PC-3 (cell line): ENCODE results near the gene BCL2L11. TPM values are rescaled to one million over a fixed set of nuclear protein-coding genes. Genes with fewer than 3 reads are reported as not detected.

Experiments
- ATAC-seq: fragments of 200-7000 bp; cut with Tn5 transposase; 2 replicates; pipeline ENCODE4 v1.9.1; 2020; ENCODE audit warnings: mild to moderate bottlenecking, moderate library complexity
- BruUV-seq: library from RNA; stranded (reverse); fragments of 400-500 nt; replicated peaks from 2 replicates; lab custom pipeline; 2021; lab: Mats Ljungman, UMichigan
- CTCF ChIA-PET: fragments of 300-600 bp; sonication (Branson Sonifier 250); formaldehyde crosslinking; loops from one replicate; lab custom pipeline; 2022; ENCODE audit warnings: antibody characterized with exemption; lab: Charles Lee
- POLR2A ChIA-PET: fragments of 300-600 bp; sonication (Branson Sonifier 250); formaldehyde crosslinking; loops from one replicate; lab custom pipeline; 2022; ENCODE audit warnings: antibody characterized with exemption; ENCODE audit not compliant: unreplicated experiment; lab: Charles Lee
- DNase-seq: peaks from one replicate; pipeline ENCODE4 v3.0.0-alpha.2; 2015
- H2AFZ ChIP-seq: fragments of 300-600 bp; sonication (generic); 2 replicates; pipeline ENCODE4 v1.6.0; 2016; ENCODE audit warnings: antibody characterized with exemption, low read length
- H3F3A ChIP-seq: fragments of 300-600 bp; sonication (generic); one replicate; pipeline ENCODE4 v1.6.0; 2017; ENCODE audit warnings: antibody characterized with exemption, low read length, control low read depth, mild to moderate bottlenecking; ENCODE audit not compliant: unreplicated experiment
- H3K27ac ChIP-seq: fragments of 300-600 bp; sonication (generic); 2 replicates; pipeline ENCODE4 v1.5.1; 2016; ENCODE audit warnings: mild to moderate bottlenecking, low read length
- H3K27me3 ChIP-seq: fragments of 300-600 bp; sonication (generic); 2 replicates; pipeline ENCODE4 v1.6.1; 2016; ENCODE audit warnings: low read length, mixed read lengths
- H3K36me3 ChIP-seq: fragments of 300-600 bp; sonication (generic); 2 replicates; pipeline ENCODE4 v1.6.1; 2016; ENCODE audit warnings: low read depth, mixed run types, low read length, mixed read lengths
- H3K4me1 ChIP-seq: fragments of 300-600 bp; sonication (generic); 2 replicates; pipeline ENCODE4 v1.5.1; 2016; ENCODE audit warnings: low read length; ENCODE audit not compliant: insufficient read depth
- H3K4me2 ChIP-seq: fragments of 300-600 bp; sonication (generic); 2 replicates; pipeline ENCODE4 v1.6.0; 2016; ENCODE audit warnings: low read length
- H3K4me3 ChIP-seq: fragments of 300-600 bp; sonication (generic); 2 replicates; pipeline ENCODE4 v1.5.1; 2016; ENCODE audit warnings: mild to moderate bottlenecking, low read length, mixed read lengths
- H3K79me2 ChIP-seq: fragments of 300-600 bp; sonication (generic); 2 replicates; pipeline ENCODE4 v1.6.1; 2017; ENCODE audit warnings: low read length, mixed read lengths
- H3K9ac ChIP-seq: fragments of 300-600 bp; sonication (generic); 2 replicates; pipeline ENCODE4 v1.6.0; 2016; ENCODE audit warnings: mild to moderate bottlenecking, low read length
- H3K9me2 ChIP-seq: fragments of 300-600 bp; sonication (generic); replicated peaks from 2 replicates; pipeline ENCODE4 v1.6.1; 2016; ENCODE audit warnings: mixed run types, low read length, mixed read lengths
- H3K9me3 ChIP-seq: fragments of 300-600 bp; sonication (generic); 2 replicates; pipeline ENCODE4 v1.6.1; 2016; ENCODE audit warnings: low read length, mixed read lengths
- H4K20me1 ChIP-seq: fragments of 300-600 bp; sonication (generic); 2 replicates; pipeline ENCODE4 v1.6.1; 2016; ENCODE audit warnings: low read length, mixed read lengths
- EZH2 ChIP-seq: fragments of 300-600 bp; sonication (generic); IDR thresholded peaks from one replicate; pipeline ENCODE4 v1.6.1; 2017; ENCODE audit warnings: antibody characterized with exemption, mild to moderate bottlenecking, low read length; ENCODE audit not compliant: unreplicated experiment
- EZH2phosphoT487 ChIP-seq: fragments of 300-600 bp; sonication (generic); IDR thresholded peaks from 2 replicates; pipeline ENCODE4 v1.6.1; 2018; ENCODE audit warnings: mild to moderate bottlenecking, antibody characterized with exemption, low read length, borderline replicate concordance
- intact Hi-C: fragments of 100-400 bp; cut with micrococcal nuclease; formaldehyde crosslinking; loops from 2 replicates; pipeline ENCODE4 v1.9.0; 2023
- total RNA-seq: library from RNA; depleted of rRNA; stranded (reverse); fragments of >200 nt; gene quantifications from 2 replicates; pipeline ENCODE4 v1.2.3, GENCODE V29; 2014
- TF ChIP-seq, protein P1 (sequence below): fragments of 300-600 bp; sonication (generic); conservative IDR thresholded peaks from 2 replicates; pipeline ENCODE4 v1.5.1; 2017; ENCODE audit warnings: antibody characterized with exemption, low read depth, mild to moderate bottlenecking, low read length

Gene BCL2L11
- total RNA-seq, 1 experiment from 2014 or later = 11.3 TPM

GRCh38 chr2:111207851-111208250 is 87.1 kb downstream of the BCL2L11 start:
- TF ChIP-seq EZH2phosphoT487 (no peak), EZH2 (no peak)
- TF ChIP-seq, protein P1, sequence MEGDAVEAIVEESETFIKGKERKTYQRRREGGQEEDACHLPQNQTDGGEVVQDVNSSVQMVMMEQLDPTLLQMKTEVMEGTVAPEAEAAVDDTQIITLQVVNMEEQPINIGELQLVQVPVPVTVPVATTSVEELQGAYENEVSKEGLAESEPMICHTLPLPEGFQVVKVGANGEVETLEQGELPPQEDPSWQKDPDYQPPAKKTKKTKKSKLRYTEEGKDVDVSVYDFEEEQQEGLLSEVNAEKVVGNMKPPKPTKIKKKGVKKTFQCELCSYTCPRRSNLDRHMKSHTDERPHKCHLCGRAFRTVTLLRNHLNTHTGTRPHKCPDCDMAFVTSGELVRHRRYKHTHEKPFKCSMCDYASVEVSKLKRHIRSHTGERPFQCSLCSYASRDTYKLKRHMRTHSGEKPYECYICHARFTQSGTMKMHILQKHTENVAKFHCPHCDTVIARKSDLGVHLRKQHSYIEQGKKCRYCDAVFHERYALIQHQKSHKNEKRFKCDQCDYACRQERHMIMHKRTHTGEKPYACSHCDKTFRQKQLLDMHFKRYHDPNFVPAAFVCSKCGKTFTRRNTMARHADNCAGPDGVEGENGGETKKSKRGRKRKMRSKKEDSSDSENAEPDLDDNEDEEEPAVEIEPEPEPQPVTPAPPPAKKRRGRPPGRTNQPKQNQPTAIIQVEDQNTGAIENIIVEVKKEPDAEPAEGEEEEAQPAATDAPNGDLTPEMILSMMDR = no peak
- no peak for DNase-seq
- H3K27me3 ChIP-seq = no peaks in the 10 kb centered on the region
- ATAC-seq = no peak
- H3K9me2 ChIP-seq = no peaks in the 10 kb centered on the region
- BruUV-seq = no TSS peak
- H4K20me1 ChIP-seq = no peaks in the 10 kb centered on the region
- H3F3A ChIP-seq = no peaks in the 10 kb centered on the region
- no peak overlapping the region for H3K9ac ChIP-seq
- no peak overlapping the region for H3K27ac ChIP-seq
- CTCF ChIA-PET = no interaction called here
- H3K79me2 ChIP-seq = no peaks in the 10 kb centered on the region
- no peak overlapping the region for H2AFZ ChIP-seq
- no peak overlapping the region for H3K4me2 ChIP-seq
- no peak overlapping the region for H3K4me3 ChIP-seq
- H3K4me1 ChIP-seq = peaks cover 9% of the 10 kb centered on the region
- peaks cover 3% of the 10 kb centered on the region; the same call in 1 of the 2 replicates for H3K36me3 ChIP-seq
- POLR2A ChIA-PET = no interaction called here
- intact Hi-C loops = no loop called here
- peaks cover 4% of the 10 kb centered on the region; the same call in 1 of the 2 replicates for H3K9me3 ChIP-seq

- intact Hi-C loops = no loop called here
- H3K27ac ChIP-seq = no peak overlapping the region
Measured at GRCh38 chr2:111208639-111209038, 87.9 kb downstream of the BCL2L11 start.

GRCh38 chr2:111209045-111209514 is 88.4 kb downstream of the BCL2L11 start:
- H3K4me3 ChIP-seq = no peak overlapping the region
- ATAC-seq = peak; percentile 49
- peak; percentile 52 for DNase-seq
- peaks cover 3% of the 10 kb centered on the region; the same call in 1 of the 2 replicates for H3K36me3 ChIP-seq
- H2AFZ ChIP-seq = no peak overlapping the region
- H3K27me3 ChIP-seq = no peaks in the 10 kb centered on the region
- TF ChIP-seq, protein P1 = no peak
- TF ChIP-seq EZH2 = no peak
- TF ChIP-seq EZH2phosphoT487 = no peak
- H4K20me1 ChIP-seq = no peaks in the 10 kb centered on the region
- H3K9me2 ChIP-seq = no peaks in the 10 kb centered on the region
- H3K4me2 ChIP-seq = no peak overlapping the region
- intact Hi-C loops = no loop called here
- ChIA-PET CTCF (no interaction called here), POLR2A (no interaction called here)
- H3K9ac ChIP-seq = no peak overlapping the region
- H3K27ac ChIP-seq = no peak overlapping the region
- H3K9me3 ChIP-seq = peaks cover 4% of the 10 kb centered on the region; the same call in 1 of the 2 replicates
- no peaks in the 10 kb centered on the region for H3K79me2 ChIP-seq
- no TSS peak for BruUV-seq
- H3F3A ChIP-seq = no peaks in the 10 kb centered on the region
- peaks cover 8% of the 10 kb centered on the region; the same call in 1 of the 2 replicates for H3K4me1 ChIP-seq

More at GRCh38 chr2:111208639-111209038, 87.9 kb downstream of the BCL2L11 start:
- H3K9me3 ChIP-seq = peaks cover 4% of the 10 kb centered on the region; the same call in 1 of the 2 replicates
- ATAC-seq = no peak
- no peak overlapping the region for H3K4me3 ChIP-seq
- no peak overlapping the region for H2AFZ ChIP-seq
- H3K4me2 ChIP-seq = no peak overlapping the region
- no TSS peak for BruUV-seq
- H3K27me3 ChIP-seq = no peaks in the 10 kb centered on the region
- H3K36me3 ChIP-seq = peaks cover 3% of the 10 kb centered on the region; the same call in 1 of the 2 replicates
- H3K9me2 ChIP-seq = no peaks in the 10 kb centered on the region
- no peaks in the 10 kb centered on the region for H3F3A ChIP-seq
- DNase-seq = no peak
- ChIA-PET CTCF (no interaction called here), POLR2A (no interaction called here)
- H3K4me1 ChIP-seq = peaks cover 8% of the 10 kb centered on the region; the same call in 1 of the 2 replicates
- TF ChIP-seq EZH2 (no peak), EZH2phosphoT487 (no peak)
- TF ChIP-seq, protein P1 = no peak
- H3K9ac ChIP-seq = no peak overlapping the region
- no peaks in the 10 kb centered on the region for H3K79me2 ChIP-seq
- no peaks in the 10 kb centered on the region for H4K20me1 ChIP-seq
